HFFc6 (cell line): ENCODE data around the gene XPA. TPM values are rescaled to one million over a fixed set of nuclear protein-coding genes. Genes with fewer than 3 reads are reported as not detected.

Experiments used
- DNase-seq: peaks from one replicate; pipeline ENCODE4 v3.0.0-alpha.2; 2018
- H3K27ac Mint-ChIP-seq: 2 replicates; pipeline ENCODE4 v1.8.0; 2020; ENCODE audit warnings: mild to moderate bottlenecking, mixed read lengths
- H3K27me3 Mint-ChIP-seq: 2 replicates; pipeline ENCODE4 v1.8.0; 2021; ENCODE audit warnings: mild to moderate bottlenecking, moderate library complexity, mixed read lengths; ENCODE audit not compliant: insufficient read depth
- H3K36me3 Mint-ChIP-seq: 2 replicates; pipeline ENCODE4 v1.8.0; 2021; ENCODE audit warnings: low read depth, mixed read lengths
- H3K4me1 Mint-ChIP-seq: 2 replicates; pipeline ENCODE4 v1.8.0; 2020; ENCODE audit warnings: low read depth, mixed read lengths
- H3K4me3 Mint-ChIP-seq: 2 replicates; pipeline ENCODE4 v1.8.0; 2020; ENCODE audit warnings: mild to moderate bottlenecking, moderate library complexity, mixed read lengths
- H3K9me3 Mint-ChIP-seq: 2 replicates; pipeline ENCODE4 v1.8.0; 2020; ENCODE audit warnings: mild to moderate bottlenecking, mixed read lengths
- CTCF ChIP-seq: fragments of 200-600 bp; sonication (generic); IDR thresholded peaks from 2 replicates; pipeline ENCODE4 v1.5.0; 2021; ENCODE audit warnings: antibody characterized with exemption, mild to moderate bottlenecking
- total RNA-seq, 6 experiments: library from RNA; stranded (reverse); fragmentation: NEBNext Ultra II Directional; extraction: Animal tissue kit (Norgen Biotek cat#: 25700); gene quantifications; 2 replicates in 1 of 6; 3 replicates in 5 of 6; pipeline ENCODE4 v1.2.3, GENCODE V29; 2021

Gene XPA
- total RNA-seq, 6 experiments from 2014 or later: 6.5 to 10.7 (median 9.6) TPM

GRCh38 chr9:97740848-97741821 lies 44.0 kb upstream of the XPA start:
- DNase-seq: peak; percentile 70
- Mint-ChIP-seq H3K27me3 (peaks cover 17% of the 10 kb centered on the region), H3K4me3 (peak overlapping the region; percentile 43), H3K9me3 (peaks cover 7% of the 10 kb centered on the region; the same call in 1 of the 2 replicates), H3K36me3 (peaks cover 13% of the 10 kb centered on the region), H3K4me1 (peaks cover 34% of the 10 kb centered on the region), H3K27ac (peak overlapping the region; percentile 71)
- TF ChIP-seq CTCF: peak; percentile 51

- no peak overlapping the region for H3K27ac Mint-ChIP-seq
- H3K27me3 Mint-ChIP-seq: peaks cover 9% of the 10 kb centered on the region
- peaks cover 7% of the 10 kb centered on the region for H3K36me3 Mint-ChIP-seq
- no peak overlapping the region for H3K4me3 Mint-ChIP-seq
- peaks cover 17% of the 10 kb centered on the region for H3K4me1 Mint-ChIP-seq
- DNase-seq: no peak
- H3K9me3 Mint-ChIP-seq: peaks cover 7% of the 10 kb centered on the region; the same call in 1 of the 2 replicates
- no peak for TF ChIP-seq CTCF
These were observed 40.3 kb upstream of the XPA start for GRCh38 chr9:97737429-97737828.

- no peaks in the 10 kb centered on the region for H3K9me3 Mint-ChIP-seq
- peaks cover 5% of the 10 kb centered on the region; the same call in 1 of the 2 replicates for H3K36me3 Mint-ChIP-seq
- H3K27ac Mint-ChIP-seq: no peak overlapping the region
- H3K4me3 Mint-ChIP-seq: no peak overlapping the region
- H3K27me3 Mint-ChIP-seq: peaks cover 7% of the 10 kb centered on the region
- no peak for TF ChIP-seq CTCF
- H3K4me1 Mint-ChIP-seq: no peaks in the 10 kb centered on the region; the same call in 1 of the 2 replicates
- no peak for DNase-seq
These were observed 38.0 kb upstream of the XPA start for GRCh38 chr9:97735070-97735600.

GRCh38 chr9:97726716-97727115 lies 29.6 kb upstream of the XPA start:
- no peak overlapping the region for H3K4me3 Mint-ChIP-seq
- no peaks in the 10 kb centered on the region for H3K9me3 Mint-ChIP-seq
- no peak for TF ChIP-seq CTCF
- H3K36me3 Mint-ChIP-seq: peaks cover 5% of the 10 kb centered on the region; the same call in 1 of the 2 replicates
- peaks cover 2% of the 10 kb centered on the region; the same call in 1 of the 2 replicates for H3K27me3 Mint-ChIP-seq
- H3K27ac Mint-ChIP-seq: no peak overlapping the region
- H3K4me1 Mint-ChIP-seq: peaks cover 19% of the 10 kb centered on the region
- no peak for DNase-seq

GRCh38 chr9:97723819-97724218 lies 26.7 kb upstream of the XPA start:
- Mint-ChIP-seq H3K4me1 (peaks cover 33% of the 10 kb centered on the region), H3K9me3 (peaks cover 6% of the 10 kb centered on the region; the same call in 1 of the 2 replicates), H3K36me3 (peaks cover 6% of the 10 kb centered on the region), H3K27me3 (no peaks in the 10 kb centered on the region), H3K4me3 (no peak overlapping the region), H3K27ac (no peak overlapping the region)
- no peak for DNase-seq
- TF ChIP-seq CTCF: no peak
